ENCODE results near the gene HM13.
"Not testable (repeated sequence)": the region's sequence is repeated elsewhere in the genome, so short reads cannot be mapped to it uniquely, and the experiment has no call there.

The HM13 gene

DNA sequence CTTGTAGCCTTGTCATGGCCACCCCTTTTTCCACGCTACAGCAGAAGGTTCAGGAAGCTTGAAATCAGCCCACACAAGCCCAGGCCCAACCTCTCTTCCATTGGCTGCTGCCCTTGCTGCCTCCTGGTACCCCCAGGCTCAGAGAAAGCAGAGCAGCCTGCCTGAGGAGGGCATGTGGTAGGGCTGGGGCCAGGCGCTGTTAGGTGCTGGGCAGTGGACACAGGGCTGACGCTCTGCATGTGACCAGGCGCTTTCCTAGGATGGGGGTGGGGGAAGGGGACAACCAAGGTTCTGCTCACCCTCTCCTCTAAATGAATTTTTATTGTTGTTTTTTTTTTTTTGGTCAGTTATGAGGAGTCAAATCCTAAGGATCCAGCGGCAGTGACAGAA, 54.5 kb downstream of the HM13 start:
- DNase-seq, result no peak

- DNase-seq, result no peak
Observed at GRCh38 chr20:31569163-31570020, 55.1 kb downstream of the HM13 start.

DNA sequence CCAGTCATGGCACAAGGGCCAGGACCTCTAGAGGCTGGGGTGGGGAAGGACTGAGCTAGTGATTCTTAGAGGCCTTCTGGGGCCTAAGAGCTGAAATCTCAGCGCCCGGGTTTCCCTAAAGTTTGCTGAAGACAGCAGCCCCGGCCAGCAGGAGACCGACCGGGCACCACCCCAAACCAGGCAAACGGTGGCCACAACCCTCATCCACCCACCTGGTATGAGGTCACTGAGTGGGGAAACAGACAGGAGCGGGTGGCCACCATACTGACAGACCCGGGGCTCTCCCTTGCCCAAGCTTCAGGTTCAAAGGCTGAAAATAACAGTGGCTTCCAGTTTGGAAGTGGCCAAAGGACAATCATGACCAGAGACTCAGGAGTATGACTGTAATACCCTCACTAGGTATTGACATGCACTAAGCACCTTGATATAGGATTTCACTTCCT, 55.8 kb downstream of the HM13 start:
- DNase-seq, result no peak

DNA sequence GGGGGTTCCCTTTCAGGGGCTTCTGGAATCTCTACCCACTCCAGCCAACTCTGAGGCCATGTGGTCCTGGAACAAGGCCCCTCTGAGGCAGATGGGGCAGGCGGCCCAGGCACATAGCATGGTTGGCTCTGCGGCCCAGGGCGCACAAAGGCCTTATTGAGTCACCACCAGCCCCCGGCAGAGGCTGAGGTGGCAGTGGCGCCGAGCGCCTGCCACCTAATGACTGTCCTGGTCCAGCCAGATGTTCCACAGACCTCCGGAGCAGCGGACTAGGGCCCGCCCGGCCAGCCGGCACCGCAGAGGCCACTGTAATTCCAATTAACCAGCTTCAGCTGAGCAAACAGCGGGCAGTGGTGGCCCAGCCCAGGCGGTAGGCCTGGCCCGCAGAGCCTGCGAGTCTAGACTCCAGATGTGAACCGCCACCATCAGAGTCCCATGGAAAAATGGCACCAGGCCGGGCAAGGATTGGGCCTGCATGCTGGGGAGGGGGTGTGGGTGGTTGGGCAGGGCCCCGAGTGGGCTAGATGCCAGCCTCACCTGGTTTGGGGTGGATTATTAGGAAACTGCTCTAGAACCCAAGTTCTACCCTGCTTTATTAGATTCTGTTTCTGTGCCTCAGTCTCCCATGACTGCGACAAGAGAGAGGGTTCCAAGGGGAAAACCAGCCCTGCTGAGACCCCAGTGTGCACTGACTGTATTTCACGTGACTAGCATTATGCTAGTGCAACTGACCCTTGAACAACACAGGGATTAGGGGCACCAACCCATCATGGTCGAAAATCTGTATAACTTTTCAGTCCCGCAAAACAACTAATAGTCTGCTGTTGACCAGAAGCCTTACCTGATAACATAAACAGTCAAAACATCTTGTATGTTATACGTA, 56.7 kb downstream of the HM13 start:
- DNase-seq, result peak; percentile 56

GRCh38 chr20:31572042-31572700, 57.9 kb downstream of the HM13 start:
- DNase-seq, result peak; percentile 82

DNA sequence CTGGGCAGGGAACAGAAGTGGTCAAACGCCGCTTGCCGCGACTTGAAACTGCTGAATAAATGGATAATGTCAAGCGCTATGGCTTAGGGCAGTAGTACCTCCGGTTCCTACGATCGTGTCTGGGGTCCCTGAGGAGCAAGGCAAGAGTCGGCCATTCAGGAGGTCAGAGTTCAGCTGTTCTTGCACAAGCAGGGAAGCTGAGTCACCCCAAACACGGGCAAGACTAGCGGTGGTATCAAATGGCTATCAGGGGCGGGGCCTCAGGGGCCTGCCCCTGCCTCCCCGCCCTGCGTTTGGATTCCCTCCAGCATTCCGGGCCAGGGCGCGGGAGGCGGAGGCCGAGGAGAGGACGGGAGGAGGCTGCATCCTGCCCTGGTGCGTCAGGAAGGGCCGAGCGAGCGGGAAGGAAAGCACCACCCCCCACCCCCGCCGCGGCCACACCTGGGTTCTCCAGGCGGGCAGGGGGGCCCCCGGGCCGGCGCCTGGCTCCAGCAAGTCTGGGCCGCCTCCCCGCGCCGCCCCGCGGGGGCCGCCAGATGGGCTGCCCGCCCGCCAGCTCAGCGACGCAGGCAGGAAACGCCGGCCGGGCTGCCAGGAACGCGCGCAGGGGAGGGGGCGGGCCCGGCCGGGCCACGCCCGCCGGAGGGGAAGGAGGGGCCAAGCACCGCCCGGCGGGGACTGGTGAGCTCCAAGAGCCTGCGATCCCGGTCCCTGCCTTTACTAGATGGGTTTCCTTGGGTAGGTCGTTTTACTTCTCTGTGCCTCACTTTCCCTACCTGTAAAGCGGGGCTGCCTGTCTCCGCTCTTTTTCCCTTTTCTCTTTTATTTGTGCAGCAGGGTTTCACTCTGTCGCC, 58.7 kb downstream of the HM13 start:
- peak; percentile 96 for DNase-seq

DNA sequence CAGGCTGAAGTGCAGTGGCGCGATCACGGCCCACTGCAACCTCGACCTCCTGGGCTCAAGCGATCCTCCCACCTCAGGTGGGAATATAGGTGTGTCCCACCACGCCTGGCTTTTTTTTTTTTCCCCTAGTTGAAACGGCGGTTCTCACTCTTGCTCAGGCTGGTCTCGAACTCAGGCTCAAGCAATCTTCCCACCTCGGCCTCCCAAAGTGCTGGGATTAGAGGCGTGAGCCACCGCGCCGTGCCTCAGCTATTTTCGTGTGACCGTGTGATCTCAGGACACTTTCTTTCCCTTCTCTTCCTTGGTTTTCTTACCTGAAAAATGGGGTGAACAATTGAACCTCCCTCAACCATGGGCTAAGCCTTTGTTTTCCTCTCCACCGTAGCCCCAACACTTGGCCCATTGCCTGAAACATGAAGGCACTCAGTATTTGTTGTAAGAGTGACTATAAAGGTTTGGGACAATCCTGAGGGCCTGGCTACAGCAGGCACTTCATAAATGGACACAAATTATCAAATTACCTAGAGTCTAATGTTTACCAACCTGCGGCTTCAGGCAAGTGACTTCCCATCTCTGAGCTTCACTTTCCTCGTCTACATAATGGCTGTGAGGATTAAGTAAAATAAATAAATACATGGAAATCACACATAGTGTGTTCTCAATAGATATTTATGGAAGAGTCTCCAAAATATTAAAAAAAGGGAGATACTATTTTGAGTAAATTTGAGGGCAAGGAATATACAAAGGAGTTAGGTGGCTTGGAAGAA, 59.5 kb downstream of the HM13 start:
- no peak for DNase-seq

DNA sequence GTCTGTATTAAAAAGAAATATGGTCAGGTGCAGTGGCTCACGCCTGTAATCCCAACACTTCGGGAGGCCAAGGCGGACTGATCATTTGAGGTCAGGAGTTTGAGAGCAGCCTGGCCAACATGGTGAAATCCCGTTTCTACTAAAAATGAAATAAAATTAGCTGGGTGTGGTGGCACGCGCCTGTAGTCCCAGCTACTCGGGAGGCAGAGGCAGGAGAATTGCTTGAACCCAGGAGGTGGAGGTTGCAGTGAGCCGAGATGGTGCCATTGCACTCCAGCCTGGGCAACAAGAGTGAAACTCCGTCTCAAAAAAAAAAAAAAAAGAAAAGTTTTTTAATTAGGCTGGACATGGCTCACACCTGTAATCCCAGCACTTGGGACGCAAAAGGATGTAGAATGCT, 60.7 kb downstream of the HM13 start:
- not testable (repeated sequence) for DNase-seq

GRCh38 chr20:31576751-31577150, 62.5 kb downstream of the HM13 start:
- no peak for DNase-seq

DNA sequence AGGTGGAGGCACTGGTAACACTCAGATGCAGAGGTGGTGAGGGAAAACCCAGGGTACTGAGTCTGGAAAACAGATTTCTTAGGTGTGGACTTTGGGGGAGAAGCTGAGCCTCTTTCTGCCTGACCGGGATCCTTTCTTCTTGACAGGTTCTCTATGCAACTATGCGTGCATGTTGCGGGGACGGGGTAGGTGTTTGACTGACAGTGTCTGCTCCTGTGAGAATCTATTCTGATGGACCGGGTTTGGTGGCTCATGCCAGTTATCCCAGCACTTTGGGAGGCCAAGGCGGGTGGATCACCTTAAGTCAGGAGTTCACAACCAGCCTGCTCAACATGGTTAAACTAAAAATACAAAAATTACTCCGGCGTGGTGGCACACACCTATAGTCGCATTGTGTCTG, 63.0 kb downstream of the HM13 start:
- DNase-seq, result no peak

DNA sequence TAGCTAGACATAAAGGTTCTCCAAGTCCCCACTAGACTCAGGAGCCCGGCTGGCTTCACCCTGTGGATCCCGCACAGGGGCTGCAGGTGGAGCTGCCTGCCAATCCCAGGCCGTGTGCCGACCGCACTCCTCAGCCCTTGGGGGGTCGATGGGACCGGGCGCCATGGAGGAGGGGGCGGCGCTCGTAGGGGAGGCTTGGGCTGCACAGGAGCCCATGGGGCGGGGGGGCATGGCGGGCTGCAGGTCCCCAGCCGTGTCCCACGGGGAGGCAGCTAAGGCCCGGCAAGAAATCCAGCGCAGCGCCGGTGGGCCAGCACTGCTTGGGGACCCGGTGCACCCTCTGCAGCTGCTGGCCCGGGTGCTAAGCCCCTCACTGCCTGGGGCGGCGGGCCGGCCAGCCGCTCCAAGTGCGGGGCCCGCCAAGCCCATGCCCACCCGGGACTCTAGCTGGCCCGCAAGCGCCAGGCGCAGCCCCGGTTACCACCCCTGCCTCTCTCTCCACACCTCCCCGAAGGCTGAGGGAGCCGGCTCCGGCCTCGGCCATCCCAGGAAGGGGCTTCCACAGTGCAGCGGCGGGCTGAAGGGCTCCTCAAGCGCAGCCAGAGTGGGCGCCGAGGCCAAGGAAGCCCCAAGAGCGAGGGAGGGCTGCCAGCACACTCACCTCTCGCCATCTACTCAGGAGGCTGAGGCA, 64.4 kb downstream of the HM13 start:
- DNase-seq, result no peak

- DNase-seq, result no peak
Observed at GRCh38 chr20:31579245-31579644, 65.0 kb downstream of the HM13 start.

- not testable (repeated sequence) for DNase-seq
Observed at GRCh38 chr20:31579941-31580651, 65.9 kb downstream of the HM13 start.

GRCh38 chr20:31580706-31581105, 66.5 kb downstream of the HM13 start:
- no peak for DNase-seq

DNA sequence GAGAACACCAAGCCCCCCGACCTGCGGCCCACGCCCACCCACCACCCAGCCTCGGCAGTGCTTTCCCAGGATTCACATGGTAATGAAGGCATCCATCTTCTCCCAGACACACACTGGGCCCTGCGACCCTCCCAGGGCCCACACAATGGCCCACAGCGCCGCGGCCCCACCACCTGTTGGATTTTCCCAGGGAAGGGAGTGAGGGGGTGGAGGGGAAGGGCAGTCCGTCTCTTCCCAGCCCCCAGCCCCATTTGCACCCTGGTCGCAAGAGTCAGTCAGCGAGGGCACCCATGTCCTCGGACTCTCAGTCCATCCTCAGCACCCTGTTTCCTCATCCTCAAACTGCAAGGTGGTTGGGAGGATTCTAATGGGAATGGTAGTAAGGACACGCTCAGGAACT, 67.1 kb downstream of the HM13 start:
- DNase-seq, result no peak

- DNase-seq, result peak; percentile 82
Observed at GRCh38 chr20:31587545-31588389, 73.5 kb downstream of the HM13 start.

GRCh38 chr20:31590717-31591225, 76.5 kb downstream of the HM13 start:
- no peak for DNase-seq

- DNase-seq, result no peak
Observed at GRCh38 chr20:31593221-31594001, 79.2 kb downstream of the HM13 start.
